Astrocyte of the cerebellum (primary cell): ENCODE data around the gene GNAI2.
A peak's percentile ranks its signal among the peaks of the same experiment; 100 is the strongest.

Source experiments
- DNase-seq: peaks from one replicate; pipeline ENCODE4 v3.0.0-alpha.2; 2011; ENCODE audit warnings: low read depth
- H3K4me3 ChIP-seq: 2 replicates; pipeline ENCODE4 v1.5.1; 2011; ENCODE audit warnings: mild to moderate bottlenecking, low read depth, low read length, moderate library complexity
- CTCF ChIP-seq: IDR thresholded peaks from 2 replicates; pipeline ENCODE4 v1.5.1; 2012; ENCODE audit warnings: low read length, low read depth, moderate library complexity, mild to moderate bottlenecking; ENCODE audit errors: missing control alignments
- in situ Hi-C: cut with HindIII; loops from 2 replicates; pipeline ENCODE4 v1.10.0; 2017; ENCODE audit warnings: low sequenced_read_pairs

Gene GNAI2

GRCh38 chr3:50245831-50246516 is 10.0 kb downstream of the GNAI2 start:
- H3K4me3 ChIP-seq = peak overlapping the region; percentile 29
- TF ChIP-seq CTCF = peak; percentile 98
- in situ Hi-C loops = no loop called here
- peak; percentile 76 for DNase-seq

- DNase-seq = peak; percentile 95
- peak overlapping the region; percentile 29 for H3K4me3 ChIP-seq
- in situ Hi-C loops = no loop called here
- no peak for TF ChIP-seq CTCF
Measured at GRCh38 chr3:50246517-50246954, 10.5 kb downstream of the GNAI2 start.

- H3K4me3 ChIP-seq = no peak overlapping the region
- DNase-seq = no peak
- no peak for TF ChIP-seq CTCF
- in situ Hi-C loops = no loop called here
Measured at GRCh38 chr3:50248387-50248786, 12.4 kb downstream of the GNAI2 start.

- no peak for DNase-seq
- in situ Hi-C loops = no loop called here
- no peak for TF ChIP-seq CTCF
- H3K4me3 ChIP-seq = no peak overlapping the region
Measured at GRCh38 chr3:50249457-50249856, 13.5 kb downstream of the GNAI2 start.

GRCh38 chr3:50250514-50250913 is 14.5 kb downstream of the GNAI2 start:
- in situ Hi-C loops = no loop called here
- no peak for TF ChIP-seq CTCF
- no peak overlapping the region for H3K4me3 ChIP-seq
- DNase-seq = no peak

GRCh38 chr3:50251220-50251619 is 15.2 kb downstream of the GNAI2 start:
- H3K4me3 ChIP-seq = no peak overlapping the region
- in situ Hi-C loops = no loop called here
- TF ChIP-seq CTCF = no peak
- no peak for DNase-seq
